Activated CD4-positive, alpha-beta T cell treated with anti-CD3 and anti-CD28 coated beads for 36 hours (primary cell): ENCODE measurements around the gene PTPRB. TPM values are rescaled to one million over a fixed set of nuclear protein-coding genes. Genes with fewer than 3 reads are reported as not detected.

Source experiments
- ATAC-seq: fragments of 200-7000 bp; cut with Tn5 transposase; one replicate; pipeline ENCODE4 v1.10.0; 2021; ENCODE audit warnings: mild to moderate bottlenecking, moderate library complexity
- CTCF ChIA-PET: fragments of 350-600 bp; sonication (Branson Sonifier 250); formaldehyde crosslinking; loops from one replicate; lab custom pipeline; 2021; ENCODE audit warnings: antibody characterized with exemption; lab: Charles Lee
- POLR2A ChIA-PET: fragments of 350-600 bp; sonication (Branson Sonifier 250); formaldehyde crosslinking; loops from one replicate; lab custom pipeline; 2021; ENCODE audit warnings: antibody characterized with exemption, inconsistent platforms; lab: Charles Lee
- DNase-seq: peaks from one replicate; pipeline ENCODE4 v3.0.0-alpha.2; 2020
- H3K27ac Mint-ChIP-seq: one replicate; pipeline ENCODE4 v1.8.0; 2021; ENCODE audit warnings: mixed read lengths
- H3K27me3 Mint-ChIP-seq: one replicate; pipeline ENCODE4 v1.8.0; 2021; ENCODE audit warnings: mixed read lengths
- H3K36me3 Mint-ChIP-seq: one replicate; pipeline ENCODE4 v1.8.0; 2021; ENCODE audit warnings: low read depth, mixed read lengths
- H3K4me1 Mint-ChIP-seq: one replicate; pipeline ENCODE4 v1.8.0; 2021; ENCODE audit warnings: mixed read lengths
- H3K4me3 Mint-ChIP-seq: one replicate; pipeline ENCODE4 v1.8.0; 2021; ENCODE audit warnings: mild to moderate bottlenecking, moderate library complexity, mixed read lengths
- H3K9me3 Mint-ChIP-seq: one replicate; pipeline ENCODE4 v1.8.0; 2021; ENCODE audit warnings: low read depth, mixed read lengths
- intact Hi-C, 2 experiments: fragments of 100-400 bp; cut with DNase I in 1 of 2; cut with micrococcal nuclease in 1 of 2; formaldehyde crosslinking; loops; one replicate each; pipeline versions ENCODE4 v1.14.2 to v1.15.1; 2022 to 2024; cut with DNase I, micrococcal nuclease
- total RNA-seq, 2 experiments: library from RNA; stranded (reverse); gene quantifications; one replicate each; pipeline ENCODE4 v1.2.3, GENCODE V29; 2021

PTPRB gene
- total RNA-seq, 2 experiments from 2014 or later = not detected

- POLR2A ChIA-PET = no interaction called here
- no peak overlapping the region for H3K4me3 Mint-ChIP-seq
Measured at GRCh38 chr12:70590051-70590450, 47.2 kb downstream of the PTPRB start.

DNA sequence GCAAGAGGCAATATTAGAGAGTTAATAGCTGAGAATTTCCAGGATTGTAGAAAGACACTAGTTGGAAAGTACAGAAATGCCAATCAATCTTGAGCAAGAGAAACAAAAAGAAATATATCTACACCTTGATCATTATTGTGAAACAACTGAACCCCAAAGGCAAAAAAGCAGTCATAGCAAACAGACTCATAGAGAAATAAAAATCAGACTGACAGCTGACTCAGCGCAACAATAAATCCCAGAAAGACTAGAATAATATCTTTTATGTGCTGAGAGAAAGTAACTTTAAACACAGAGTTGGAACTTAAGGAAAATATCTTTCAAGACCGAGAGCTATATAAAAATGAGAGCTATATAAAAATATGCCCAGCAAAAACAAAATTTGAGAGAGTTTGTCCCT is 52.9 kb downstream of the PTPRB start:
- intact Hi-C loops = no loop called here
- Mint-ChIP-seq H3K27me3 (peaks cover 16% of the 10 kb centered on the region), H3K27ac (no peak overlapping the region), H3K4me1 (no peaks in the 10 kb centered on the region), H3K4me3 (no peak overlapping the region), H3K36me3 (no peaks in the 10 kb centered on the region), H3K9me3 (peaks cover 10% of the 10 kb centered on the region)
- ATAC-seq (no peak), DNase-seq (no peak)
- POLR2A ChIA-PET = no interaction called here
- CTCF ChIA-PET = interaction anchor here (0.9 to 1.5 kb wide), 3 partner anchors 9 to 145 kb away, joined by 3 to 5 read pairs (median 4); no protein-coding TSS in a partner anchor

More at GRCh38 chr12:70590051-70590450, 47.2 kb downstream of the PTPRB start:
- CTCF ChIA-PET = interaction anchor here (0.6 to 1.3 kb wide), 6 partner anchors 10 to 686 kb away, joined by 3 to 6 read pairs (median 4); no protein-coding TSS in a partner anchor
- DNase-seq (peak; percentile 80), ATAC-seq (peak; percentile 74)
- Mint-ChIP-seq H3K4me1 (no peaks in the 10 kb centered on the region), H3K9me3 (no peaks in the 10 kb centered on the region), H3K27ac (no peak overlapping the region), H3K27me3 (peaks cover 22% of the 10 kb centered on the region), H3K36me3 (no peaks in the 10 kb centered on the region)
- intact Hi-C loops = loop anchor here (1.0 to 2.0 kb wide), 3 partner anchors 130 to 141 kb away; no protein-coding TSS in a partner anchor

- Mint-ChIP-seq H3K27me3 (peaks cover 12% of the 10 kb centered on the region), H3K4me1 (no peaks in the 10 kb centered on the region), H3K36me3 (no peaks in the 10 kb centered on the region), H3K27ac (no peak overlapping the region), H3K9me3 (peaks cover 10% of the 10 kb centered on the region), H3K4me3 (no peak overlapping the region)
- ChIA-PET CTCF (interaction anchor here (0.6 to 1.1 kb wide), 2 partner anchors 679 to 1217 kb away, joined by 3 read pairs; no protein-coding TSS in a partner anchor), POLR2A (no interaction called here)
- intact Hi-C loops = no loop called here
- ATAC-seq (no peak), DNase-seq (no peak)
Measured at GRCh38 chr12:70583251-70583650, 54.0 kb downstream of the PTPRB start.

- POLR2A ChIA-PET = no interaction called here
- intact Hi-C loops = no loop called here
- Mint-ChIP-seq H3K36me3 (no peaks in the 10 kb centered on the region), H3K4me1 (no peaks in the 10 kb centered on the region), H3K27me3 (peaks cover 10% of the 10 kb centered on the region), H3K9me3 (peaks cover 10% of the 10 kb centered on the region), H3K4me3 (no peak overlapping the region), H3K27ac (no peak overlapping the region)
- no peak for ATAC-seq
- DNase-seq = no peak
- CTCF ChIA-PET = interaction anchor here (1.3 kb wide), 2 partner anchors 148 to 702 kb away, joined by 3 read pairs; no protein-coding TSS in a partner anchor
Measured at GRCh38 chr12:70581208-70581607, 56.0 kb downstream of the PTPRB start.

- DNase-seq = no peak
- POLR2A ChIA-PET = no interaction called here
- Mint-ChIP-seq H3K4me1 (no peaks in the 10 kb centered on the region), H3K4me3 (no peak overlapping the region), H3K9me3 (no peaks in the 10 kb centered on the region), H3K27ac (no peak overlapping the region), H3K36me3 (no peaks in the 10 kb centered on the region), H3K27me3 (peaks cover 2% of the 10 kb centered on the region)
- intact Hi-C loops = loop anchor here (1.0 to 5.0 kb wide), 3 partner anchors 360 to 698 kb away; no protein-coding TSS in a partner anchor
- CTCF ChIA-PET = interaction anchor here (0.6 to 3.7 kb wide), 18 partner anchors 10 to 698 kb away, joined by 3 to 42 read pairs (median 3); no protein-coding TSS in a partner anchor
- ATAC-seq = no peak
Measured at GRCh38 chr12:70577283-70577634, 60.0 kb downstream of the PTPRB start.

GRCh38 chr12:70576341-70577282 is 60.6 kb downstream of the PTPRB start:
- no peak overlapping the region for H3K27ac Mint-ChIP-seq
- peaks cover 2% of the 10 kb centered on the region for H3K27me3 Mint-ChIP-seq
- CTCF ChIA-PET = interaction anchor here (0.6 to 3.7 kb wide), 20 partner anchors 10 to 992 kb away, joined by 3 to 42 read pairs (median 3); no protein-coding TSS in a partner anchor
- intact Hi-C loops = loop anchor here (1.0 to 5.0 kb wide), 3 partner anchors 359 to 697 kb away; no protein-coding TSS in a partner anchor
- DNase-seq = no peak
- H3K4me1 Mint-ChIP-seq = no peaks in the 10 kb centered on the region
- POLR2A ChIA-PET = no interaction called here
- ATAC-seq = no peak
- H3K9me3 Mint-ChIP-seq = no peaks in the 10 kb centered on the region
- H3K4me3 Mint-ChIP-seq = no peak overlapping the region
- H3K36me3 Mint-ChIP-seq = no peaks in the 10 kb centered on the region

- ATAC-seq (no peak), DNase-seq (no peak)
- H3K9me3 Mint-ChIP-seq = no peaks in the 10 kb centered on the region
- no peaks in the 10 kb centered on the region for H3K4me1 Mint-ChIP-seq
- CTCF ChIA-PET = interaction anchor here (0.6 to 1.3 kb wide), 2 partner anchors 155 to 671 kb away, joined by 4 read pairs; no protein-coding TSS in a partner anchor
- peaks cover 5% of the 10 kb centered on the region for H3K27me3 Mint-ChIP-seq
- H3K27ac Mint-ChIP-seq = no peak overlapping the region
- no peaks in the 10 kb centered on the region for H3K36me3 Mint-ChIP-seq
- intact Hi-C loops = no loop called here
- POLR2A ChIA-PET = no interaction called here
- no peak overlapping the region for H3K4me3 Mint-ChIP-seq
Measured at GRCh38 chr12:70571705-70572268, 65.4 kb downstream of the PTPRB start.

- ATAC-seq = no peak
- intact Hi-C loops = no loop called here
Measured at GRCh38 chr12:70571029-70571428, 66.2 kb downstream of the PTPRB start.

DNA sequence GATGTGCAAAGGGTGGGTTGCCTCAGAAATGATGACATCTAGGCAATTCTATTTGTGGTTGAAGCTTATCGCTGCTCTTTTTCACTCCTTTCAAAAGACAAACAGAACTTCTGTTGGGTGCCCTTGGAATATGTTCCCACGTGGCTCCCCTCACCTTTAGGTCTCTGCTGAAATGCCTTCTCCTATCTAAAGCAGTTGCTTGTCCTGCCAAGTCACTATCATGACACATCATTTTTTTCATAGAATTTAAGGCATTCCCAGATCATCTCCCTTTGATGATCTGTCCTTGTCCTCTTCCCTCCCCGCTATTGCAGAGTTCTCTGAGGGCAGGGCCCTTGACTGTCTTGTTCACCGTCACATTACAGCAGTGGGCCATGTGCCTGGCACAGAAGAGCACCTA is 75.7 kb downstream of the PTPRB start:
- Mint-ChIP-seq H3K4me3 (no peak overlapping the region), H3K9me3 (no peaks in the 10 kb centered on the region), H3K27ac (no peak overlapping the region), H3K4me1 (no peaks in the 10 kb centered on the region), H3K36me3 (no peaks in the 10 kb centered on the region), H3K27me3 (peaks cover 10% of the 10 kb centered on the region)
- ATAC-seq (no peak), DNase-seq (no peak)
- POLR2A ChIA-PET = no interaction called here
- intact Hi-C loops = no loop called here
- CTCF ChIA-PET = interaction anchor here (0.6 kb wide), 1 partner anchor 539 kb away, joined by 3 read pairs; no protein-coding TSS in a partner anchor

More at GRCh38 chr12:70571029-70571428, 66.2 kb downstream of the PTPRB start:
- H3K9me3 Mint-ChIP-seq = no peaks in the 10 kb centered on the region
- DNase-seq = no peak
- peaks cover 5% of the 10 kb centered on the region for H3K27me3 Mint-ChIP-seq
- H3K4me3 Mint-ChIP-seq = no peak overlapping the region
- no peak overlapping the region for H3K27ac Mint-ChIP-seq
- CTCF ChIA-PET = no interaction called here
- H3K4me1 Mint-ChIP-seq = no peaks in the 10 kb centered on the region
- H3K36me3 Mint-ChIP-seq = no peaks in the 10 kb centered on the region
- POLR2A ChIA-PET = no interaction called here

GRCh38 chr12:70560671-70561070 is 76.6 kb downstream of the PTPRB start:
- intact Hi-C loops = no loop called here

DNA sequence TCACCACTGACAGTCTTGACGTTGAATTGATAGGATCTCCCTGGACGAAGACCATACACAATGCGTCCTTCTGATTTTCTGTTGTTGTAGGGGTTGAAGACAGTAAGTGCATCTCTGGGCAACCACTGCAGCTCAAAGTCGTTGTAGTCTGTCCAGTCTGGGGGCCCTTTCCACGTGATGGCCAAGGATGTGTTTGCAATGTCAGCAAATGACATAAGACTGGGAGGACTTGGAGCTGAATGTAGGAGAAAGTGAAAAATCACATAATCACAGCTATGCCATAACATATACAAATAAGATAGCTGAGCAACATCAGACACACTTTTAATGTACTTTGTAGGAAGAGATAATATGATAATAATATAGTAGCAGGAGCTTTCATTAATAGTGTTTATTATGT is 77.8 kb downstream of the PTPRB start:
- intact Hi-C loops = no loop called here
- CTCF ChIA-PET = no interaction called here
- no peaks in the 10 kb centered on the region for H3K9me3 Mint-ChIP-seq

More at GRCh38 chr12:70560671-70561070, 76.6 kb downstream of the PTPRB start:
- peaks cover 14% of the 10 kb centered on the region for H3K27me3 Mint-ChIP-seq
- no peak for ATAC-seq
- CTCF ChIA-PET = no interaction called here
- no peaks in the 10 kb centered on the region for H3K36me3 Mint-ChIP-seq
- H3K9me3 Mint-ChIP-seq = no peaks in the 10 kb centered on the region
- POLR2A ChIA-PET = no interaction called here
- H3K27ac Mint-ChIP-seq = no peak overlapping the region
- H3K4me1 Mint-ChIP-seq = no peaks in the 10 kb centered on the region
- DNase-seq = no peak
- no peak overlapping the region for H3K4me3 Mint-ChIP-seq

More for the DNA sequence above, 77.8 kb downstream of the PTPRB start:
- Mint-ChIP-seq H3K4me3 (no peak overlapping the region), H3K27me3 (peaks cover 11% of the 10 kb centered on the region), H3K36me3 (no peaks in the 10 kb centered on the region), H3K27ac (no peak overlapping the region), H3K4me1 (no peaks in the 10 kb centered on the region)
- POLR2A ChIA-PET = no interaction called here
- ATAC-seq (no peak), DNase-seq (no peak)
